Measurements from ENCODE around the gene ARHGEF28. TPM values are rescaled to one million over a fixed set of nuclear protein-coding genes. Genes with fewer than 3 reads are reported as not detected.

Gene ARHGEF28
- total RNA-seq, 6 experiments from 2014 or later = 3.0 to 14.9 (median 6.4) TPM

DNA sequence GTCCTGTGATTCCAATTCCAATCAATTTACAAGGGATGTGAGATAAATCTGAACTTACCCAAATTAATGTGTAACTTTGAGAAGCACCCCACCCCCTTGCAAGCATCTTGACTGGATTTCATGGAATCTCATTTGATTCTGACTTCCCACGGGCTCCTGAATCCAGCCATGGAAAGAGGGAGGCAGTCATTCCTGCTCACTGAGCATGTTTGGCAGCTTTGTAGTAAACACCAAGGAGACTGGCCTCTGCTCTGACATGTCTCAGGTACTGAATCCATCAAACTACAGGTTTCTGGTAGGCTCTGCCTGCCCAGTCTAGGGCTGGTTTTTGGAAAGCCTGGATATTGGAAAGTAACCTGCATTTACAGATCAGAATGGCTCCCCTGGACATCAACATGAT is 357.6 kb downstream of the ARHGEF28 start:
- no peak overlapping the region for H3K4me3 ChIP-seq
- DNase-seq = no peak
- H3K27me3 ChIP-seq = no peaks in the 10 kb centered on the region
- TF ChIP-seq POLR2A (IDR thresholded peaks at IDR 0.05) = no peak
- TF ChIP-seq, protein P1, sequence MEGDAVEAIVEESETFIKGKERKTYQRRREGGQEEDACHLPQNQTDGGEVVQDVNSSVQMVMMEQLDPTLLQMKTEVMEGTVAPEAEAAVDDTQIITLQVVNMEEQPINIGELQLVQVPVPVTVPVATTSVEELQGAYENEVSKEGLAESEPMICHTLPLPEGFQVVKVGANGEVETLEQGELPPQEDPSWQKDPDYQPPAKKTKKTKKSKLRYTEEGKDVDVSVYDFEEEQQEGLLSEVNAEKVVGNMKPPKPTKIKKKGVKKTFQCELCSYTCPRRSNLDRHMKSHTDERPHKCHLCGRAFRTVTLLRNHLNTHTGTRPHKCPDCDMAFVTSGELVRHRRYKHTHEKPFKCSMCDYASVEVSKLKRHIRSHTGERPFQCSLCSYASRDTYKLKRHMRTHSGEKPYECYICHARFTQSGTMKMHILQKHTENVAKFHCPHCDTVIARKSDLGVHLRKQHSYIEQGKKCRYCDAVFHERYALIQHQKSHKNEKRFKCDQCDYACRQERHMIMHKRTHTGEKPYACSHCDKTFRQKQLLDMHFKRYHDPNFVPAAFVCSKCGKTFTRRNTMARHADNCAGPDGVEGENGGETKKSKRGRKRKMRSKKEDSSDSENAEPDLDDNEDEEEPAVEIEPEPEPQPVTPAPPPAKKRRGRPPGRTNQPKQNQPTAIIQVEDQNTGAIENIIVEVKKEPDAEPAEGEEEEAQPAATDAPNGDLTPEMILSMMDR (IDR thresholded peaks at IDR 0.05) = no peak
- WGBS (ENCODE audit: insufficient coverage, low coverage, low lambda C conversion rate, missing lambda C conversion rate) = 70% methylated on average over 1 of the region's 1 CpG
- no peak overlapping the region for H3K27ac ChIP-seq
- intact Hi-C loops (cut with DNase I) = no loop called here
- ATAC-seq = no peak
- H3K36me3 ChIP-seq = no peaks in the 10 kb centered on the region
- H3K9me3 ChIP-seq = no peaks in the 10 kb centered on the region
- peaks cover 0 to 11% (median 0%) of the 10 kb centered on the region in 4 donors for H3K4me1 ChIP-seq

DNA sequence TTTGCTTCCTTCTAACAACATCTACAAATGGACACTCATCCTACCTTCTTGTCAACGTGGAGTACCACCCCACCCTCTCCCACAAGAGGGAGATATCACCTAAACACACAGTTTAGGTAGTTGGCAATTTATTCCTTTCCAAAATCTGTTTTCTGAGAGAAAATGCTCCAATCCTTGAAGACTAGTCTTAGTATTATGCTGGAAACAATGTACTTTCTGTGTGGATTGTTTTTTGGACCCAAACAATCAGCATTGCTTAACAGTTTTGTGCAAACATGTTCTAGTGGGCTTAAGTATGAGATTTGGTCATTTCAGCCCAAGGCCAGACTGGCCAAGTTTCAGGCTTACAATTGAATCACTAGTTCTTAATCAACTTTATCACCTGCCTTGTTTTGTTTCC is 359.1 kb downstream of the ARHGEF28 start:
- ATAC-seq (peak; percentile 60 to 90 (median 71)), DNase-seq (no peak)
- H3K36me3 ChIP-seq = no peaks in the 10 kb centered on the region
- no peak overlapping the region for H3K4me3 ChIP-seq
- TF ChIP-seq POLR2A (IDR thresholded peaks at IDR 0.05) = no peak
- TF ChIP-seq, protein P1 (IDR thresholded peaks at IDR 0.05) = peak; percentile 14 to 29 (median 25)
- no peaks in the 10 kb centered on the region for H3K27me3 ChIP-seq
- H3K27ac ChIP-seq = no peak overlapping the region
- WGBS (ENCODE audit: insufficient coverage, low coverage, low lambda C conversion rate, missing lambda C conversion rate) = 19% methylated on average over 1 of the region's 1 CpG
- intact Hi-C loops (cut with DNase I) = no loop called here
- H3K4me1 ChIP-seq = peaks cover 0 to 11% (median 0%) of the 10 kb centered on the region in 4 donors
- no peaks in the 10 kb centered on the region for H3K9me3 ChIP-seq

DNA sequence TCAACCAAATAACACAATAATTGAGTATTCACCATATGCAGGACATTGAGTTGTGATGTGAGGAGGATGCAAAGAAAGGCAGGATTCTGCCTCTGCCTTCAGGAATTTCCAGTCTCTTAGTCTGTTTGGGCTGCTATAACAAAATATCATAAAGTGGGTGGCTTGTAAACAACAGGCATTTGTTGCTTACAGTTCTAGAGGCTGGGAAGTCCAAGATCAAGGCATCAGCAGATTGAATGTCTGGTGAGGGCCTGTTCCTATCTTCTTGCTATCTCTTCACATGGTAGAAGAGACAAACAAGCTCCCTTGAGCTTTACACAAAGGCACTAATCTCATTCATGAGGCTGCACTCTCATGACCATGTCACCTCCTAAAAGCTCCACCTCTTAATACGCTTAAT is 360.7 kb downstream of the ARHGEF28 start:
- intact Hi-C loops (cut with DNase I) = no loop called here
- WGBS (ENCODE audit: insufficient coverage, low coverage, low lambda C conversion rate, missing lambda C conversion rate) = 94% methylated on average over 1 of the region's 1 CpG
- DNase-seq = no peak

DNA sequence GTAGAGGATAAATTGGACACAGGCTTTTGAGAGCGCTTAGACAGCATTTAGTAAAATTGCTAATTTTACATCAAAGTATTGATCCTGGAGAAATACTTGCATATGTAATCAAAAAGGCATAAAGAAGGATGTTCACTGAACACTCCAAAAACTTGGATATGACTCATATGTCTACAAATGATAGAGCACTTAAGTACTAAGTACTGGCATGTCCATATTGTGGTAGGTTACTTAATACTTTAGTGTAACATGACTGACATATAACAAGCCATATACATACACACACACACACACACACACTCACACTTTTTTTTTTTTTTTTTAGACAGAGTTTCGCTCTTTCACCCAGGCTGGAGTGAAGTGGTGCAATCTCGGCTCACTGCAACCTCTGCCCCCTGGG is 361.9 kb downstream of the ARHGEF28 start:
- DNase-seq = no peak

More for the DNA sequence above, 360.7 kb downstream of the ARHGEF28 start:
- TF ChIP-seq, protein P1 (IDR thresholded peaks at IDR 0.05) = no peak
- no peak for TF ChIP-seq POLR2A (IDR thresholded peaks at IDR 0.05)
- Histone ChIP-seq H3K4me3 (no peak overlapping the region), H3K27me3 (no peaks in the 10 kb centered on the region), H3K9me3 (no peaks in the 10 kb centered on the region), H3K27ac (no peak overlapping the region), H3K36me3 (no peaks in the 10 kb centered on the region), H3K4me1 (peaks cover 0 to 11% (median 0%) of the 10 kb centered on the region in 4 donors)
- no peak for ATAC-seq

More for the DNA sequence above, 361.9 kb downstream of the ARHGEF28 start:
- Histone ChIP-seq H3K27me3 (no peaks in the 10 kb centered on the region), H3K27ac (no peak overlapping the region), H3K4me3 (no peak overlapping the region), H3K36me3 (no peaks in the 10 kb centered on the region), H3K9me3 (no peaks in the 10 kb centered on the region), H3K4me1 (peaks cover 0 to 11% (median 0%) of the 10 kb centered on the region in 4 donors)
- no peak for TF ChIP-seq POLR2A (IDR thresholded peaks at IDR 0.05)
- TF ChIP-seq, protein P1 (IDR thresholded peaks at IDR 0.05) = no peak
- 94% methylated on average over 3 of the region's 3 CpGs for WGBS (ENCODE audit: insufficient coverage, low coverage, low lambda C conversion rate, missing lambda C conversion rate)
- no peak for ATAC-seq
- intact Hi-C loops (cut with DNase I) = no loop called here

Measured in right lobe of liver (tissue), 6 donors.